HG03432 (cell line): Measurements from ENCODE around the gene NCS1.

Source experiments
- ATAC-seq: cut with Tn5 transposase; IDR thresholded peaks from one replicate; pipeline ENCODE4 v1.9.1; 2021; ENCODE audit warnings: mild to moderate bottlenecking, moderate library complexity; ENCODE audit not compliant: unreplicated experiment

Gene NCS1

GRCh38 chr9:130147198-130147597 is 25.0 kb upstream of the NCS1 start:
- no peak for ATAC-seq

- ATAC-seq = no peak
Observed at GRCh38 chr9:130147910-130148309, 24.3 kb upstream of the NCS1 start.

GRCh38 chr9:130149031-130149430 is 23.2 kb upstream of the NCS1 start:
- no peak for ATAC-seq

GRCh38 chr9:130149654-130150286 is 22.4 kb upstream of the NCS1 start:
- no peak for ATAC-seq

- no peak for ATAC-seq
Observed at GRCh38 chr9:130150779-130151382, 21.3 kb upstream of the NCS1 start.

GRCh38 chr9:130154816-130155215 is 17.4 kb upstream of the NCS1 start:
- ATAC-seq = no peak

- no peak for ATAC-seq
Observed at GRCh38 chr9:130155647-130156046, 16.6 kb upstream of the NCS1 start.

GRCh38 chr9:130156672-130157071 is 15.5 kb upstream of the NCS1 start:
- no peak for ATAC-seq

- no peak for ATAC-seq
Observed at GRCh38 chr9:130157079-130157478, 15.1 kb upstream of the NCS1 start.

- no peak for ATAC-seq
Observed at GRCh38 chr9:130158001-130158400, 14.2 kb upstream of the NCS1 start.

GRCh38 chr9:130159057-130159456 is 13.1 kb upstream of the NCS1 start:
- no peak for ATAC-seq

GRCh38 chr9:130159915-130160670 is 12.1 kb upstream of the NCS1 start:
- no peak for ATAC-seq

GRCh38 chr9:130160862-130161470 is 11.2 kb upstream of the NCS1 start:
- ATAC-seq = no peak

- no peak for ATAC-seq
Observed at GRCh38 chr9:130165579-130165978, 6.6 kb upstream of the NCS1 start.

- no peak for ATAC-seq
Observed at GRCh38 chr9:130166399-130166798, 5.8 kb upstream of the NCS1 start.

GRCh38 chr9:130167927-130168326 is 4.3 kb upstream of the NCS1 start:
- ATAC-seq = no peak

GRCh38 chr9:130171226-130172148 is 717 bp upstream of the NCS1 start:
- no peak for ATAC-seq

GRCh38 chr9:130172858-130173665 is 858 bp downstream of the NCS1 start:
- no peak for ATAC-seq

- ATAC-seq = no peak
Observed at GRCh38 chr9:130173666-130173983, 1.4 kb downstream of the NCS1 start.

GRCh38 chr9:130174025-130174424 is 1.8 kb downstream of the NCS1 start:
- ATAC-seq = no peak
